NCI-H1417 (cell line): ENCODE data around the gene SMOC2.
A peak's percentile ranks its signal among the peaks of the same experiment; 100 is the strongest.

ENCODE experiments used
- DNase-seq, 3 experiments: peaks; one replicate each; lab custom pipeline; 2025; lab: John Stamatoyannopoulos, UW

Gene SMOC2

DNA sequence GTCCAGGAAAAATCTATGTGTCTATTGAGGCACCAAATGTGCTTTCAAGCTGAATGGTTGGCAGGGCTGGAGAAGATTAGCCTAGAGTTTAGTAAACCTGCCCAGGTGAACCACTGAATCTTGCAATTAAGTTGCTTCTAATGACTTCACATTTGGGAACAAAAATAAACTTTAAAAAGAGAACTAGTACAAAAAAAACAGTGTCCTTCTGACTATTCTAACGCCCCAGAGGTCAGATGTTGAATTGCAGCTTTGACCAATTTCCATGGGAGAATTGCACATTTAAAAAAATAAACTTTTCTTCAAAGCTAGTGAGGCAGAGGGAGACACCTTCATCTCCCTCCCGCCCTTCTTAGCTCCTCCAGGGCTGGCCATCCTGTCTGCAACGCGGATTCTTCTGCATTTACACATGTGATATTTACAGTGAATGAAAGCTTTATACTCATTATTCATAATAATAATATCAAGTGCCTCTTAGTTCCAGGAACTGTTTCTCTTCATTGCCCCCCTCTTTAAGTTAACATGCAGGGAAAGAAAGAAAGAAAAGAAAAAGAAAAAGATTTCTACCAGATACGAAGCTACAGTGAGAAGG lies 270.2 kb downstream of the SMOC2 start:
- DNase-seq = no peak

GRCh38 chr6:168711666-168712300 lies 270.8 kb downstream of the SMOC2 start:
- no peak for DNase-seq

- no peak for DNase-seq
Observed at GRCh38 chr6:168712993-168713392, 272.0 kb downstream of the SMOC2 start.

DNA sequence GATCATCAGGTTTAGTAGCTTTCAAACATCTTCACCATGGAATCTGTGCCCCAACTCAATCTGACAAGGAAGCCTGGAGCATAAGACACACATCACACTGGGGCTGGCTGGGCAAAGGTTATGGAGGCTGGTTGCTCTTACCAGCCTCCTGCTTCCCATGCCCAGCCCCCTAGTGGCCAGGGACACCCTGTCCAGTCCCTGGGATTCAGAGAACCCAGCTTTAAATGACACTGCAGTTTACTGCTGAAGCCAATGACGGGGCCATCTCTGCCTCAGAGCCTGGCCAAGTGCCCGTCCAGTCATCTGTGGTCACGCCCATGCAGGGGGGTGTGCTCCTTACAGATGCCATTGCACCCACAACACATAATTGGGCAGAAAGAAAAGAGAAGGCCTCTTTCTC lies 272.9 kb downstream of the SMOC2 start:
- peak in 1 of 3 experiments; percentile 33 for DNase-seq

DNA sequence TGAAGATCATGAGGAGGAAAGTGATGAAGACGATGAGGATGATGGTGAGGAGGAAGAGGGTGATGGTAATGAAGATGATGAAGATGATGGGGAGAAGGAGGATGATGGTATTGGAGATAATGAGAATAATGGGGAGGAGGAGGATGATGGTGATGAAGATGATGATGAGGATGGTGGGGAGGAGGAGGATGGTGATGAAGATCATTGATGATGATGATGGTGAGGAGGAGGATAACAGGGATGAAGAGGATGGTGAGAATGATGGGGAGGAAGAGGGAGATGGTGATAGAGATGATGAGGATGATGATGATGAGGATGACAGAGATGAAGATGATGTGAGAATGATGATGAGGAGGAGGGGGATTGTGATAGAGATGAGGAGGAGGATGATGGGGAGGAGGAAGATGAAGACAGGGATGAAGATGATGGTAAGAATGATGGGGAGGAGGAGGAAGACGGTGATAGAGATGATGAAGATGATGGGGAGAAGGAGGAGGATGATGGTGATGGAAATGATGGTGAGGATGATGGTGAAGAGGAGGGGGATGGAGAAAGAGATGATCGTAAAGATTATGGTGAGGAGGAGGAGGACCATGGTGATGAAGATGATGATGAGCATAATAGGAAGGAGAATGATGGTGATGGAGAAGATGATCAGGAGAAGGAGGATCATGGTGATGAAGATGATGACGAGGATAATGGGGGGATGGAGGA lies 273.7 kb downstream of the SMOC2 start:
- DNase-seq = no peak

DNA sequence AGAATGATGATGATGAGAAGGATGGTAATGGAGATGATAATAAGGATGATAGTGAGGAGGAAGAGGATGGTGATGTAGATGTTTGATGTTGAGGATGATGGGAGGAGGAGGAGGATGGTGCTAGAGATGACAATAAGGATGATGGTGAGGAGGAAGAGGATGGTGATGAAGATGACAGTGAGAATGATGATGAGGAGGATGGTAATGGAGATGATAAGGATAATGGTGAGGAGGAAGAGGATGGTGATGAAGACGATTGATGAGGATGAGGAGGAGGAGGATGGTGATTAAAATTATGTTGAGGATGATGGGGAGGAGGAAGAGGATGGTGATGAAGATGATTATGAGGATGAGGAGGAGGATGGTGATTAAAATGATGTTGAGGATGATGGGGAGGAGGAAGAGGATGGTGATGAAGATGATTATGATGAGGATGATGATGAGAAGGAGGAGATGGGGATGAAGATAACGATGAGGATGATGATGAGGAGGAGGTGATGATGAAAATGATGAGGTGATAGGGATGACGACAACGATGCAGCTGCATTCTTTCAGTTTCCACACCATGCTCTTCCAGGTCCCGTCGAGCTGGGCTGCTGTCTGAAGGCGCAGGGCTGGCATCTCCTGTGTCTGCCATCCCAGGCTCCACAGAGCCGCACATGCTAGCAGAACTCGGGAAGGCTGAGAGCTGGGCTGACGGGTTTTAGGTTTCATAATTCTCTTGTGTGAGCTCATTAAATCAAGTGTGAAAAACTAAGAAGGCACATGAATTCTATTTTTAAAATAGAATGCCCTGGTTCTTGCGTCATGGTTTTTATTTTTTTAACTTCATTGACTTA lies 274.9 kb downstream of the SMOC2 start:
- peak in 1 of 3 experiments; percentile 39 for DNase-seq

- no peak for DNase-seq
Observed at GRCh38 chr6:168716581-168716980, 275.6 kb downstream of the SMOC2 start.

- no peak for DNase-seq
Observed at GRCh38 chr6:168717491-168717890, 276.5 kb downstream of the SMOC2 start.
